Erythroblast (primary cell): Measurements from ENCODE around the gene ZNF641.

Experiments
- GATA1 ChIP-seq: IDR thresholded peaks from 2 replicates; pipeline ENCODE4 v1.6.1; 2011; ENCODE audit warnings: low read depth, mild to moderate bottlenecking, control low read depth, low read length, moderate library complexity
- POLR2A ChIP-seq: IDR thresholded peaks from 2 replicates; pipeline ENCODE4 v1.6.1; 2011; ENCODE audit warnings: mild to moderate bottlenecking, low read length

- TF ChIP-seq POLR2A (no peak), GATA1 (no peak)
These were observed 19.3 kb downstream of the ZNF641 start for GRCh38 chr12:48331399-48331798.
